ENCODE results near the gene LDLRAD1. TPM values are rescaled to one million over a fixed set of nuclear protein-coding genes. Genes with fewer than 3 reads are reported as not detected.
"Not testable (repeated sequence)": the region's sequence is repeated elsewhere in the genome, so short reads cannot be mapped to it uniquely, and the experiment has no call there.

The LDLRAD1 gene
- total RNA-seq, 4 donors from 2014 or later, result not detected

DNA sequence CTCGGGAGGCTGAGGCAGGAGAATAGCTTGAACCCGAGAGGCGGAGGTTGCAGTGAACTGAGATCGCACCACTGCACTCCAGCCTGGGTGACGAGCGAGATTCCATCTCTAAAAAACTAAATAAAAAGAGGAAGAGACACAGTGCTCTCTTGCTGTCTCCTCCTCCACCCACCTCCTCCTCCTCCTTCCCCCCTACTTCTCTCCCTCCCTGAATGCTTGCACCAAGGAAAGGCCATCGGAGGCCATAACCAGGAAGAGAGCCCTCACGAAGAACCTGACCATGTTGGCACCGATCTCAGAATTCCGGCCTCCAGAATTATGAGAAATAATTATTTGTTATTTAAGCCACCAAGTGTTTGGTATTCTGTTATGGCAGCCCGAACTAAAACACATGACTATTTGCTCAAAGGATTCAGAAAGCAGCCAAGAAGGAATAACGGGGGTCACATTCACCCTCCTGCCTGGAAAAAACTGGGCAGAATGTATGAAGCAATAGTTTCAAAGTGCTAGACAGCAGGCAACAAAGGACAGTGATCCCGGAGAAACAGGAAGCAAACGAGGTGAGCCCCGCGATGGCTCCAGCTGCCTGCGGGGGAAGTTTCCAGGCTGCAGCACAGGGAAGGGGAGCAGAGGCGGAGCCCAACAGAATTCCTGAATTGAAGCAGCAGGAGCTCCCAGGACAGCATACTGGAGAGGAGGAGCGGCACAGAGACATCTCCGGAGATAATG, 35.8 kb downstream of the LDLRAD1 start:
- no peaks in the 10 kb centered on the region for H3K9me3 ChIP-seq
- intact Hi-C loops (cut with DNase I), result no loop called here
- peak; percentile 26 to 29 for DNase-seq
- H3K27me3 ChIP-seq, result no peaks in the 10 kb centered on the region
- no peaks in the 10 kb centered on the region for H3K36me3 ChIP-seq
- peaks cover 0 to 3% of the 10 kb centered on the region in 2 donors for H3K4me1 ChIP-seq
- WGBS, 2 donors, result 45% methylated on average over 20 of the region's 20 CpGs
- H3K4me3 ChIP-seq (replicated peaks in 1 of 3), result no peak overlapping the region
- no peak overlapping the region for H3K27ac ChIP-seq
- no peak for TF ChIP-seq POLR2A (IDR thresholded peaks at IDR 0.05)
- TF ChIP-seq, protein P1, sequence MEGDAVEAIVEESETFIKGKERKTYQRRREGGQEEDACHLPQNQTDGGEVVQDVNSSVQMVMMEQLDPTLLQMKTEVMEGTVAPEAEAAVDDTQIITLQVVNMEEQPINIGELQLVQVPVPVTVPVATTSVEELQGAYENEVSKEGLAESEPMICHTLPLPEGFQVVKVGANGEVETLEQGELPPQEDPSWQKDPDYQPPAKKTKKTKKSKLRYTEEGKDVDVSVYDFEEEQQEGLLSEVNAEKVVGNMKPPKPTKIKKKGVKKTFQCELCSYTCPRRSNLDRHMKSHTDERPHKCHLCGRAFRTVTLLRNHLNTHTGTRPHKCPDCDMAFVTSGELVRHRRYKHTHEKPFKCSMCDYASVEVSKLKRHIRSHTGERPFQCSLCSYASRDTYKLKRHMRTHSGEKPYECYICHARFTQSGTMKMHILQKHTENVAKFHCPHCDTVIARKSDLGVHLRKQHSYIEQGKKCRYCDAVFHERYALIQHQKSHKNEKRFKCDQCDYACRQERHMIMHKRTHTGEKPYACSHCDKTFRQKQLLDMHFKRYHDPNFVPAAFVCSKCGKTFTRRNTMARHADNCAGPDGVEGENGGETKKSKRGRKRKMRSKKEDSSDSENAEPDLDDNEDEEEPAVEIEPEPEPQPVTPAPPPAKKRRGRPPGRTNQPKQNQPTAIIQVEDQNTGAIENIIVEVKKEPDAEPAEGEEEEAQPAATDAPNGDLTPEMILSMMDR (IDR thresholded peaks at IDR 0.05), result no peak

DNA sequence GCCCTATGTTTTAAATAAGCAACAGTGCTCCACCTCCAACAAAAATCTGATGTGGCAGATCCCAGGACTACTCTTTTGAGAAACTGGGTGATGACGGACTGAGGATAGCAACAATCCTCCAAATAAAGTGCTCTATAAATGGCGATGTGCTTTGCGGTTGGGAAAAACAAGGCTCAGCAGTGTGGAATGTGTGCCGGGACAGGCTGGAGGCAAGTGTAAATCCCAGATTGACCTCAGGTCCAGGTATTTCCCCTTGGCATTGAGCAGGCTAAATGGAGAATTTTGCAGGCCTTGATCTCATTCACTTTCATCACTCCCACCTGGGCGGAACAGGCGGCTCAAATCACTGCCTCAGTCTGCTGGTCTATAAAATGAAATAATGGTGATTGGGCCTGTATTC, 36.8 kb downstream of the LDLRAD1 start:
- intact Hi-C loops (cut with DNase I), result no loop called here
- TF ChIP-seq, protein P1 (IDR thresholded peaks at IDR 0.05), result no peak
- no peak for TF ChIP-seq POLR2A (IDR thresholded peaks at IDR 0.05)
- Histone ChIP-seq H3K4me1 (peaks cover 0 to 3% of the 10 kb centered on the region in 2 donors), H3K27ac (no peak overlapping the region), H3K9me3 (no peaks in the 10 kb centered on the region), H3K4me3 (replicated peaks in 1 of 3) (no peak overlapping the region), H3K36me3 (no peaks in the 10 kb centered on the region), H3K27me3 (no peaks in the 10 kb centered on the region)
- WGBS, 2 donors, result 91 to 99% methylated on average over 6 of the region's 6 CpGs
- no peak for DNase-seq

- DNase-seq, result no peak
- Histone ChIP-seq H3K36me3 (no peaks in the 10 kb centered on the region), H3K27ac (no peak overlapping the region), H3K4me1 (peaks cover 0 to 3% of the 10 kb centered on the region in 2 donors), H3K9me3 (no peaks in the 10 kb centered on the region), H3K4me3 (replicated peaks in 1 of 3) (no peak overlapping the region), H3K27me3 (no peaks in the 10 kb centered on the region)
- 71 to 79% methylated on average over 13 of the region's 13 CpGs for WGBS, 2 donors
- TF ChIP-seq, protein P1 (IDR thresholded peaks at IDR 0.05), result no peak
- intact Hi-C loops (cut with DNase I), result no loop called here
These were observed 38.1 kb downstream of the LDLRAD1 start for GRCh38 chr1:53979712-53980450.

GRCh38 chr1:53975861-53976260, 42.1 kb downstream of the LDLRAD1 start:
- no peak for DNase-seq
- 96% methylated on average over 7 of the region's 7 CpGs for WGBS, 2 donors
- no peaks in the 10 kb centered on the region for H3K27me3 ChIP-seq
- no peaks in the 10 kb centered on the region for H3K9me3 ChIP-seq
- TF ChIP-seq, protein P1 (IDR thresholded peaks at IDR 0.05), result no peak
- no peaks in the 10 kb centered on the region for H3K4me1 ChIP-seq
- intact Hi-C loops (cut with DNase I), result no loop called here
- no peak overlapping the region for H3K27ac ChIP-seq
- H3K36me3 ChIP-seq, result peaks cover 1 to 4% of the 10 kb centered on the region in 2 donors
- H3K4me3 ChIP-seq (replicated peaks in 1 of 3), result no peak overlapping the region

- intact Hi-C loops (cut with DNase I), result no loop called here
- no peak for TF ChIP-seq POLR2A (IDR thresholded peaks at IDR 0.05)
- Histone ChIP-seq H3K36me3 (peaks cover 14 to 28% of the 10 kb centered on the region in 2 donors), H3K27me3 (no peaks in the 10 kb centered on the region), H3K27ac (no peak overlapping the region), H3K4me3 (replicated peaks in 1 of 3) (no peak overlapping the region), H3K9me3 (no peaks in the 10 kb centered on the region), H3K4me1 (no peaks in the 10 kb centered on the region)
- 86 to 88% methylated on average over 2 of the region's 2 CpGs for WGBS, 2 donors
- no peak for DNase-seq
These were observed 46.3 kb downstream of the LDLRAD1 start for GRCh38 chr1:53971718-53972117.

DNA sequence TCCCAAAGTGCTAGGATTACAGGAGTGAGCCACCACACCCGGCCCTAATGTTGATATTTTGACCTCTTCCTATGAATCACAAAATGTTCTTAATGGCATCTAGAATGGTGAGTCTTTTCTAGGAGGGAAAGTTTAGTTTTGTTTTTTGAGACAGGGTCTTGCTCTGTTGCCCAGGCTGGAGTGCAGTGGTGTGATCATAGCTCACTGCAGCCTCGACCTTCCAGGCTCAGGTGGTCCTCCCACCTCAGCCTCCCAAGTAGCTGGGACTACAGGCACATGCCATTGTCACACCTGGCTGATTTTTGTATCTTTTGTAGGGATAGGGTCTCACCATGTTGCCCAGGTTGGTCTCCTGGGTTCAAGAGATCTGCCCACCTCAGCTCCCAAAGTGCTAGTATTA, 48.7 kb downstream of the LDLRAD1 start:
- H3K4me3 ChIP-seq (replicated peaks in 1 of 3); DNase-seq; intact Hi-C loops (cut with DNase I); H3K27ac ChIP-seq; H3K4me1 ChIP-seq; H3K9me3 ChIP-seq; H3K27me3 ChIP-seq: not testable (repeated sequence)
- H3K36me3 ChIP-seq, result peaks cover 21 to 33% of the 10 kb centered on the region in 2 donors
- WGBS, 2 donors, result 95 to 100% methylated on average over 2 of the region's 2 CpGs
